Mesenchymal stem cell (in vitro differentiated cells and primary cell): ENCODE results near the gene RAB3C.

ENCODE experiments used
- DNase-seq: peaks from one replicate; pipeline ENCODE4 v3.0.0-alpha.2; 2013
- H2AFZ ChIP-seq: one replicate; pipeline ENCODE4 v1.6.1; 2013; ENCODE audit warnings: low read depth, mild to moderate bottlenecking, control low read depth, inconsistent platforms, low read length, moderate library complexity
- H2AK5ac ChIP-seq: 2 replicates; pipeline ENCODE4 v1.6.1; 2013; ENCODE audit warnings: low read length, moderate library complexity, mild to moderate bottlenecking, inconsistent platforms; ENCODE audit not compliant: severe bottlenecking
- H2BK120ac ChIP-seq: one replicate; pipeline ENCODE4 v1.6.1; 2013; ENCODE audit warnings: low read depth, mild to moderate bottlenecking, inconsistent platforms, low read length, moderate library complexity
- H2BK12ac ChIP-seq, 2 experiments: one replicate each; pipeline ENCODE4 v1.6.1; 2013; ENCODE audit warnings: inconsistent platforms in 2 of 2, low read length in 2 of 2, mild to moderate bottlenecking in 2 of 2, moderate library complexity in 2 of 2, control low read depth in 1 of 2
- H2BK15ac ChIP-seq: one replicate; pipeline ENCODE4 v1.6.1; 2013; ENCODE audit warnings: mild to moderate bottlenecking, low read depth, inconsistent platforms; ENCODE audit not compliant: poor library complexity, severe bottlenecking
- H2BK5ac ChIP-seq: 2 replicates; pipeline ENCODE4 v1.6.1; 2013; ENCODE audit warnings: low read depth, mild to moderate bottlenecking, low read length, control low read depth, inconsistent platforms; ENCODE audit not compliant: poor library complexity, severe bottlenecking
- H3K14ac ChIP-seq, 2 experiments: one replicate each; pipeline ENCODE4 v1.6.1; 2013; ENCODE audit warnings: inconsistent platforms in 2 of 2, low read length in 2 of 2, control low read depth in 1 of 2, mild to moderate bottlenecking in 1 of 2, moderate library complexity in 1 of 2
- H3K18ac ChIP-seq, 2 experiments: one replicate each; pipeline ENCODE4 v1.6.1; 2013; ENCODE audit warnings: inconsistent platforms in 2 of 2, low read length in 2 of 2, control low read depth in 1 of 2, low read depth in 1 of 2, mild to moderate bottlenecking in 1 of 2
- H3K23ac ChIP-seq, 2 experiments: one replicate each; pipeline ENCODE4 v1.6.1; 2013; ENCODE audit warnings: inconsistent platforms in 2 of 2, low read length in 2 of 2, mild to moderate bottlenecking in 2 of 2, moderate library complexity in 2 of 2, control low read depth in 1 of 2
- H3K27ac ChIP-seq: 2 replicates; pipeline ENCODE4 v1.5.1; 2013; ENCODE audit warnings: mild to moderate bottlenecking, moderate library complexity, low read length, control low read depth, inconsistent platforms; ENCODE audit not compliant: poor library complexity, severe bottlenecking
- H3K27me3 ChIP-seq, 2 experiments: 2 replicates each; pipeline versions ENCODE4 v1.6.1 to v1.7.0; 2013; ENCODE audit warnings: low read length in 2 of 2, mild to moderate bottlenecking in 2 of 2, moderate library complexity in 2 of 2, control low read depth in 1 of 2, inconsistent platforms in 1 of 2; ENCODE audit not compliant: control insufficient read depth in 1 of 2, insufficient read depth in 1 of 2
- H3K36me3 ChIP-seq, 2 experiments: 2 replicates each; pipeline versions ENCODE4 v1.6.1 to v1.7.0; 2013; ENCODE audit warnings: low read length in 2 of 2, control low read depth in 1 of 2, inconsistent platforms in 1 of 2, low read depth in 1 of 2, mild to moderate bottlenecking in 1 of 2; ENCODE audit not compliant: insufficient read depth in 2 of 2, control insufficient read depth in 1 of 2
- H3K4ac ChIP-seq, 2 experiments: one replicate each; pipeline ENCODE4 v1.6.1; 2013; ENCODE audit warnings: inconsistent platforms in 2 of 2, low read length in 2 of 2, mild to moderate bottlenecking in 2 of 2, moderate library complexity in 2 of 2, control low read depth in 1 of 2, low read depth in 1 of 2
- H3K4me1 ChIP-seq: 2 replicates; pipeline ENCODE4 v1.6.1; 2013; ENCODE audit warnings: low read depth, low read length, control low read depth; ENCODE audit not compliant: control insufficient read depth, insufficient read depth
- H3K4me2 ChIP-seq: 2 replicates; pipeline ENCODE4 v1.6.1; 2013; ENCODE audit warnings: low read length, mild to moderate bottlenecking, inconsistent platforms; ENCODE audit not compliant: poor library complexity, severe bottlenecking
- H3K4me3 ChIP-seq, 2 experiments: 2 replicates each; pipeline versions ENCODE4 v1.5.1 to v1.7.0; 2013; ENCODE audit warnings: low read length in 2 of 2, mild to moderate bottlenecking in 2 of 2, control low read depth in 1 of 2, low read depth in 1 of 2; ENCODE audit not compliant: insufficient read depth in 1 of 2
- H3K79me1 ChIP-seq: replicated peaks from 2 replicates; pipeline ENCODE4 v1.6.1; 2013; ENCODE audit warnings: mild to moderate bottlenecking, control low read depth, low read length, inconsistent platforms; ENCODE audit not compliant: poor library complexity, severe bottlenecking
- H3K9ac ChIP-seq: 2 replicates; pipeline ENCODE4 v1.7.0; 2013; ENCODE audit warnings: mild to moderate bottlenecking, low read length, moderate library complexity
- H3K9me3 ChIP-seq: 2 replicates; pipeline ENCODE4 v1.7.0; 2013; ENCODE audit warnings: mild to moderate bottlenecking, low read length; ENCODE audit not compliant: control insufficient read depth
- H4K8ac ChIP-seq: one replicate; pipeline ENCODE4 v1.6.1; 2013; ENCODE audit warnings: inconsistent platforms, mild to moderate bottlenecking, low read length, moderate library complexity
- H4K91ac ChIP-seq: one replicate; pipeline ENCODE4 v1.6.1; 2013; ENCODE audit warnings: mild to moderate bottlenecking, low read length, inconsistent platforms
- WGBS: methylation state at CpG from one replicate; pipeline ENCODE4 v1.1.7; 2013; ENCODE audit warnings: mixed read lengths; 5-methylcytosine and 5-hydroxymethylcytosine counted together

RAB3C gene

GRCh38 chr5:58752104-58752503, 169.2 kb downstream of the RAB3C start:
- Histone ChIP-seq H2AFZ (no peak overlapping the region), H3K27me3 (no peaks in the 10 kb centered on the region), H3K27ac (no peak overlapping the region), H3K23ac (no peak overlapping the region), H3K18ac (no peak overlapping the region), H3K4me2 (no peak overlapping the region), H3K4me3 (no peak overlapping the region), H3K9me3 (no peaks in the 10 kb centered on the region), H2BK15ac (no peak overlapping the region), H2BK12ac (no peak overlapping the region), H4K8ac (no peak overlapping the region), H2AK5ac (no peak overlapping the region), H2BK5ac (no peak overlapping the region), H3K79me1 (no peaks in the 10 kb centered on the region), H3K4ac (no peak overlapping the region), H2BK120ac (no peak overlapping the region), H3K9ac (no peak overlapping the region), H4K91ac (no peak overlapping the region), H3K4me1 (no peaks in the 10 kb centered on the region), H3K14ac (no peak overlapping the region), H3K36me3 (no peaks in the 10 kb centered on the region)
- DNase-seq = no peak
- WGBS = 90% methylated on average over 1 of the region's 1 CpG

GRCh38 chr5:58753446-58753845, 170.6 kb downstream of the RAB3C start:
- Histone ChIP-seq H3K4ac (no peak overlapping the region), H3K4me2 (no peak overlapping the region), H3K9me3 (no peaks in the 10 kb centered on the region), H3K27me3 (no peaks in the 10 kb centered on the region), H3K9ac (no peak overlapping the region), H4K8ac (no peak overlapping the region), H3K36me3 (no peaks in the 10 kb centered on the region), H3K4me1 (no peaks in the 10 kb centered on the region), H3K4me3 (no peak overlapping the region), H2BK5ac (no peak overlapping the region), H3K14ac (no peak overlapping the region), H2BK120ac (no peak overlapping the region), H2AK5ac (no peak overlapping the region), H3K27ac (no peak overlapping the region), H4K91ac (no peak overlapping the region), H2BK12ac (no peak overlapping the region), H3K23ac (no peak overlapping the region), H2BK15ac (no peak overlapping the region), H2AFZ (no peak overlapping the region), H3K18ac (no peak overlapping the region), H3K79me1 (no peaks in the 10 kb centered on the region)
- 90% methylated on average over 4 of the region's 5 CpGs for WGBS
- DNase-seq = no peak

- no peak for DNase-seq
- 87% methylated on average over 6 of the region's 6 CpGs for WGBS
These were observed 171.4 kb downstream of the RAB3C start for GRCh38 chr5:58754250-58754649.

GRCh38 chr5:58755397-58755796, 172.5 kb downstream of the RAB3C start:
- Histone ChIP-seq H2AFZ (no peak overlapping the region), H3K9me3 (no peaks in the 10 kb centered on the region), H4K8ac (no peak overlapping the region), H3K4ac (no peak overlapping the region), H2BK5ac (no peak overlapping the region), H4K91ac (no peak overlapping the region), H2AK5ac (no peak overlapping the region), H2BK12ac (no peak overlapping the region), H3K4me2 (no peak overlapping the region), H3K27me3 (no peaks in the 10 kb centered on the region), H3K27ac (no peak overlapping the region), H3K79me1 (no peaks in the 10 kb centered on the region), H3K18ac (no peak overlapping the region), H2BK120ac (no peak overlapping the region), H2BK15ac (no peak overlapping the region), H3K4me1 (no peaks in the 10 kb centered on the region), H3K9ac (no peak overlapping the region), H3K23ac (no peak overlapping the region), H3K36me3 (no peaks in the 10 kb centered on the region), H3K4me3 (no peak overlapping the region), H3K14ac (no peak overlapping the region)
- WGBS = 83% methylated on average over 2 of the region's 3 CpGs
- no peak for DNase-seq

More at GRCh38 chr5:58754250-58754649, 171.4 kb downstream of the RAB3C start:
- Histone ChIP-seq H3K27ac (no peak overlapping the region), H3K4me1 (no peaks in the 10 kb centered on the region), H2AFZ (no peak overlapping the region), H2BK120ac (no peak overlapping the region), H3K14ac (no peak overlapping the region), H3K27me3 (no peaks in the 10 kb centered on the region), H3K23ac (no peak overlapping the region), H3K4ac (no peak overlapping the region), H2BK5ac (no peak overlapping the region), H2AK5ac (no peak overlapping the region), H3K9ac (no peak overlapping the region), H3K4me3 (no peak overlapping the region), H3K4me2 (no peak overlapping the region), H3K79me1 (no peaks in the 10 kb centered on the region), H3K18ac (no peak overlapping the region), H3K36me3 (no peaks in the 10 kb centered on the region), H3K9me3 (no peaks in the 10 kb centered on the region), H4K8ac (no peak overlapping the region), H4K91ac (no peak overlapping the region), H2BK12ac (no peak overlapping the region), H2BK15ac (no peak overlapping the region)
